HG02870 (cell line): ENCODE measurements around the gene STEAP1B.
"Not testable (repeated sequence)": the region's sequence is repeated elsewhere in the genome, so short reads cannot be mapped to it uniquely, and the experiment has no call there.

Source experiments
- ATAC-seq: cut with Tn5 transposase; IDR thresholded peaks from one replicate; pipeline ENCODE4 v1.9.1; 2021; ENCODE audit warnings: mild to moderate bottlenecking, moderate library complexity; ENCODE audit not compliant: unreplicated experiment

The STEAP1B gene

GRCh38 chr7:22433710-22434460 lies 66.1 kb downstream of the STEAP1B start:
- no peak for ATAC-seq

- ATAC-seq, result not testable (repeated sequence)
Measured at GRCh38 chr7:22433165-22433700, 66.8 kb downstream of the STEAP1B start.

GRCh38 chr7:22432203-22432718 lies 67.7 kb downstream of the STEAP1B start:
- ATAC-seq, result no peak

GRCh38 chr7:22430457-22430856 lies 69.5 kb downstream of the STEAP1B start:
- ATAC-seq, result no peak

GRCh38 chr7:22429386-22429785 lies 70.6 kb downstream of the STEAP1B start:
- ATAC-seq, result no peak

GRCh38 chr7:22427855-22428254 lies 72.1 kb downstream of the STEAP1B start:
- no peak for ATAC-seq

GRCh38 chr7:22427104-22427503 lies 72.9 kb downstream of the STEAP1B start:
- ATAC-seq, result no peak

GRCh38 chr7:22426463-22427094 lies 73.4 kb downstream of the STEAP1B start:
- ATAC-seq, result peak; percentile 66

GRCh38 chr7:22425361-22425760 lies 74.6 kb downstream of the STEAP1B start:
- ATAC-seq, result no peak

- no peak for ATAC-seq
Measured at GRCh38 chr7:22422831-22423615, 77.0 kb downstream of the STEAP1B start.

GRCh38 chr7:22420973-22421635 lies 78.9 kb downstream of the STEAP1B start:
- ATAC-seq, result no peak

GRCh38 chr7:22420008-22420407 lies 80.0 kb downstream of the STEAP1B start:
- ATAC-seq, result no peak

GRCh38 chr7:22419488-22419887 lies 80.5 kb downstream of the STEAP1B start:
- no peak for ATAC-seq

GRCh38 chr7:22418251-22419046 lies 81.5 kb downstream of the STEAP1B start:
- ATAC-seq, result no peak

- ATAC-seq, result no peak
Measured at GRCh38 chr7:22417841-22418240, 82.1 kb downstream of the STEAP1B start.

- ATAC-seq, result no peak
Measured at GRCh38 chr7:22417349-22417748, 82.6 kb downstream of the STEAP1B start.

- ATAC-seq, result no peak
Measured at GRCh38 chr7:22414424-22414823, 85.6 kb downstream of the STEAP1B start.

GRCh38 chr7:22413211-22413610 lies 86.8 kb downstream of the STEAP1B start:
- ATAC-seq, result no peak

- no peak for ATAC-seq
Measured at GRCh38 chr7:22411977-22412693, 87.9 kb downstream of the STEAP1B start.
